Measurements from ENCODE around the gene HMGB2.

- no peak for TF ChIP-seq CTCF (conservative IDR thresholded peaks at IDR 0.05; ENCODE audit: low read depth in 2 of 2)
- TF ChIP-seq CREB1 (CRISPR knock-in tag; IDR thresholded peaks at IDR 0.05; ENCODE audit: low read depth) = peak; percentile 56
- TF ChIP-seq, protein P1, sequence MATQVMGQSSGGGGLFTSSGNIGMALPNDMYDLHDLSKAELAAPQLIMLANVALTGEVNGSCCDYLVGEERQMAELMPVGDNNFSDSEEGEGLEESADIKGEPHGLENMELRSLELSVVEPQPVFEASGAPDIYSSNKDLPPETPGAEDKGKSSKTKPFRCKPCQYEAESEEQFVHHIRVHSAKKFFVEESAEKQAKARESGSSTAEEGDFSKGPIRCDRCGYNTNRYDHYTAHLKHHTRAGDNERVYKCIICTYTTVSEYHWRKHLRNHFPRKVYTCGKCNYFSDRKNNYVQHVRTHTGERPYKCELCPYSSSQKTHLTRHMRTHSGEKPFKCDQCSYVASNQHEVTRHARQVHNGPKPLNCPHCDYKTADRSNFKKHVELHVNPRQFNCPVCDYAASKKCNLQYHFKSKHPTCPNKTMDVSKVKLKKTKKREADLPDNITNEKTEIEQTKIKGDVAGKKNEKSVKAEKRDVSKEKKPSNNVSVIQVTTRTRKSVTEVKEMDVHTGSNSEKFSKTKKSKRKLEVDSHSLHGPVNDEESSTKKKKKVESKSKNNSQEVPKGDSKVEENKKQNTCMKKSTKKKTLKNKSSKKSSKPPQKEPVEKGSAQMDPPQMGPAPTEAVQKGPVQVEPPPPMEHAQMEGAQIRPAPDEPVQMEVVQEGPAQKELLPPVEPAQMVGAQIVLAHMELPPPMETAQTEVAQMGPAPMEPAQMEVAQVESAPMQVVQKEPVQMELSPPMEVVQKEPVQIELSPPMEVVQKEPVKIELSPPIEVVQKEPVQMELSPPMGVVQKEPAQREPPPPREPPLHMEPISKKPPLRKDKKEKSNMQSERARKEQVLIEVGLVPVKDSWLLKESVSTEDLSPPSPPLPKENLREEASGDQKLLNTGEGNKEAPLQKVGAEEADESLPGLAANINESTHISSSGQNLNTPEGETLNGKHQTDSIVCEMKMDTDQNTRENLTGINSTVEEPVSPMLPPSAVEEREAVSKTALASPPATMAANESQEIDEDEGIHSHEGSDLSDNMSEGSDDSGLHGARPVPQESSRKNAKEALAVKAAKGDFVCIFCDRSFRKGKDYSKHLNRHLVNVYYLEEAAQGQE (IDR thresholded peaks at IDR 0.05; ENCODE audit: unreplicated experiment) = peak; percentile 47
- TF ChIP-seq POLR2AphosphoS5 (IDR thresholded peaks at IDR 0.05; ENCODE audit: low read depth) = peak; percentile 96
- TF ChIP-seq EZH2phosphoT487 (IDR thresholded peaks at IDR 0.05; ENCODE audit: unreplicated experiment) = no peak
- no peak for TF ChIP-seq NANOG (IDR thresholded peaks at IDR 0.05; ENCODE audit: borderline replicate concordance)
- TF ChIP-seq ZNF114 (CRISPR knock-in tag; IDR thresholded peaks at IDR 0.05) = no peak
- no peak for TF ChIP-seq EZH2 (IDR thresholded peaks at IDR 0.05; ENCODE audit: low read depth, unreplicated experiment)
- TF ChIP-seq ZNF331 (CRISPR knock-in tag; IDR thresholded peaks at IDR 0.05; ENCODE audit: low read depth) = no peak
- no peak for TF ChIP-seq ZNF462 (CRISPR knock-in tag; IDR thresholded peaks at IDR 0.05)
- no peak for TF ChIP-seq STAT1 (IDR thresholded peaks at IDR 0.05; ENCODE audit: unreplicated experiment)
- TF ChIP-seq, protein P2, sequence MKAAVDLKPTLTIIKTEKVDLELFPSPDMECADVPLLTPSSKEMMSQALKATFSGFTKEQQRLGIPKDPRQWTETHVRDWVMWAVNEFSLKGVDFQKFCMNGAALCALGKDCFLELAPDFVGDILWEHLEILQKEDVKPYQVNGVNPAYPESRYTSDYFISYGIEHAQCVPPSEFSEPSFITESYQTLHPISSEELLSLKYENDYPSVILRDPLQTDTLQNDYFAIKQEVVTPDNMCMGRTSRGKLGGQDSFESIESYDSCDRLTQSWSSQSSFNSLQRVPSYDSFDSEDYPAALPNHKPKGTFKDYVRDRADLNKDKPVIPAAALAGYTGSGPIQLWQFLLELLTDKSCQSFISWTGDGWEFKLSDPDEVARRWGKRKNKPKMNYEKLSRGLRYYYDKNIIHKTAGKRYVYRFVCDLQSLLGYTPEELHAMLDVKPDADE (IDR thresholded peaks at IDR 0.05) = peak; percentile 92
Measured at GRCh38 chr4:173370477-173371291, 36.5 kb upstream of the HMGB2 start, which contains the start of gene SAP30.

All from GM23338 (cell line).